Nephron progenitor cell (in vitro differentiated cells): ENCODE results near the gene JAZF1.

ENCODE experiments used
- DNase-seq: peaks from one replicate; pipeline ENCODE4 v3.0.0; 2021
- H3K27ac Mint-ChIP-seq: 2 replicates; pipeline ENCODE4 v1.8.0; 2021; ENCODE audit warnings: mild to moderate bottlenecking, moderate library complexity, mixed read lengths
- H3K27me3 Mint-ChIP-seq: 2 replicates; pipeline ENCODE4 v1.8.0; 2021; ENCODE audit warnings: mild to moderate bottlenecking, low read depth, mixed read lengths; ENCODE audit not compliant: poor library complexity
- H3K36me3 Mint-ChIP-seq: 2 replicates; pipeline ENCODE4 v1.8.0; 2021; ENCODE audit warnings: low read depth, mixed read lengths
- H3K4me1 Mint-ChIP-seq: 2 replicates; pipeline ENCODE4 v1.8.0; 2021; ENCODE audit warnings: mixed read lengths
- H3K4me3 Mint-ChIP-seq: 2 replicates; pipeline ENCODE4 v1.8.0; 2021; ENCODE audit warnings: mild to moderate bottlenecking, moderate library complexity, mixed read lengths
- H3K9me3 Mint-ChIP-seq: 2 replicates; pipeline ENCODE4 v1.8.0; 2021; ENCODE audit warnings: mild to moderate bottlenecking, moderate library complexity, mixed read lengths
- CTCF ChIP-seq: fragments of 200-600 bp; sonication (generic); IDR thresholded peaks from 2 replicates; pipeline ENCODE4 v1.5.0; 2021; ENCODE audit warnings: antibody characterized with exemption

JAZF1 gene

GRCh38 chr7:28168393-28169158 is 12.0 kb downstream of the JAZF1 start:
- DNase-seq = no peak
- no peak overlapping the region for H3K27ac Mint-ChIP-seq
- no peak for TF ChIP-seq CTCF
- H3K4me1 Mint-ChIP-seq = peaks cover 25% of the 10 kb centered on the region
- H3K36me3 Mint-ChIP-seq = no peaks in the 10 kb centered on the region
- no peak overlapping the region for H3K4me3 Mint-ChIP-seq
- peaks cover 5% of the 10 kb centered on the region for H3K27me3 Mint-ChIP-seq
- no peaks in the 10 kb centered on the region for H3K9me3 Mint-ChIP-seq

GRCh38 chr7:28166982-28167715 is 13.4 kb downstream of the JAZF1 start:
- H3K4me3 Mint-ChIP-seq = no peak overlapping the region
- peaks cover 7% of the 10 kb centered on the region for H3K27me3 Mint-ChIP-seq
- H3K9me3 Mint-ChIP-seq = no peaks in the 10 kb centered on the region
- DNase-seq = no peak
- H3K27ac Mint-ChIP-seq = no peak overlapping the region
- TF ChIP-seq CTCF = no peak
- H3K4me1 Mint-ChIP-seq = peaks cover 25% of the 10 kb centered on the region
- H3K36me3 Mint-ChIP-seq = no peaks in the 10 kb centered on the region

GRCh38 chr7:28165961-28166955 is 14.3 kb downstream of the JAZF1 start:
- Mint-ChIP-seq H3K4me3 (no peak overlapping the region), H3K4me1 (peaks cover 25% of the 10 kb centered on the region), H3K27me3 (peaks cover 7% of the 10 kb centered on the region), H3K36me3 (no peaks in the 10 kb centered on the region), H3K27ac (no peak overlapping the region), H3K9me3 (no peaks in the 10 kb centered on the region)
- DNase-seq = no peak
- no peak for TF ChIP-seq CTCF

GRCh38 chr7:28165261-28165660 is 15.3 kb downstream of the JAZF1 start:
- no peak for DNase-seq
- Mint-ChIP-seq H3K4me3 (no peak overlapping the region), H3K4me1 (peaks cover 25% of the 10 kb centered on the region), H3K36me3 (no peaks in the 10 kb centered on the region), H3K27ac (no peak overlapping the region), H3K27me3 (peaks cover 7% of the 10 kb centered on the region), H3K9me3 (no peaks in the 10 kb centered on the region)
- no peak for TF ChIP-seq CTCF

- H3K4me3 Mint-ChIP-seq = no peak overlapping the region
- H3K27me3 Mint-ChIP-seq = peaks cover 7% of the 10 kb centered on the region
- DNase-seq = no peak
- TF ChIP-seq CTCF = no peak
- H3K4me1 Mint-ChIP-seq = peaks cover 25% of the 10 kb centered on the region
- H3K9me3 Mint-ChIP-seq = no peaks in the 10 kb centered on the region
- H3K36me3 Mint-ChIP-seq = no peaks in the 10 kb centered on the region
- no peak overlapping the region for H3K27ac Mint-ChIP-seq
Observed at GRCh38 chr7:28163949-28164348, 16.6 kb downstream of the JAZF1 start.
